HG03342 (cell line): Measurements from ENCODE around the gene SMIM14.
"Not testable (repeated sequence)": the region's sequence is repeated elsewhere in the genome, so short reads cannot be mapped to it uniquely, and the experiment has no call there.

ENCODE experiments used
- ATAC-seq: cut with Tn5 transposase; IDR thresholded peaks from one replicate; pipeline ENCODE4 v1.9.1; 2021; ENCODE audit warnings: mild to moderate bottlenecking, moderate library complexity; ENCODE audit not compliant: unreplicated experiment

SMIM14 gene

GRCh38 chr4:39608451-39608850, 30.2 kb downstream of the SMIM14 start:
- ATAC-seq: no peak

GRCh38 chr4:39606747-39607146, 31.9 kb downstream of the SMIM14 start:
- ATAC-seq: no peak

GRCh38 chr4:39597695-39598381, 40.8 kb downstream of the SMIM14 start:
- no peak for ATAC-seq

- no peak for ATAC-seq
Measured at GRCh38 chr4:39596971-39597370, 41.7 kb downstream of the SMIM14 start.

- no peak for ATAC-seq
Measured at GRCh38 chr4:39591290-39591689, 47.4 kb downstream of the SMIM14 start.

- no peak for ATAC-seq
Measured at GRCh38 chr4:39587881-39588280, 50.8 kb downstream of the SMIM14 start.

- ATAC-seq: no peak
Measured at GRCh38 chr4:39574946-39575345, 63.7 kb downstream of the SMIM14 start.

- ATAC-seq: no peak
Measured at GRCh38 chr4:39571504-39571903, 67.2 kb downstream of the SMIM14 start.

- no peak for ATAC-seq
Measured at GRCh38 chr4:39571054-39571453, 67.6 kb downstream of the SMIM14 start.

- no peak for ATAC-seq
Measured at GRCh38 chr4:39569209-39569608, 69.5 kb downstream of the SMIM14 start.

- no peak for ATAC-seq
Measured at GRCh38 chr4:39568805-39569204, 69.9 kb downstream of the SMIM14 start.

- ATAC-seq: no peak
Measured at GRCh38 chr4:39565878-39566600, 72.6 kb downstream of the SMIM14 start.

- no peak for ATAC-seq
Measured at GRCh38 chr4:39563346-39563847, 75.3 kb downstream of the SMIM14 start.

GRCh38 chr4:39562792-39563191, 75.9 kb downstream of the SMIM14 start:
- ATAC-seq: no peak

GRCh38 chr4:39559626-39560025, 79.0 kb downstream of the SMIM14 start:
- no peak for ATAC-seq

- no peak for ATAC-seq
Measured at GRCh38 chr4:39555472-39555871, 83.2 kb downstream of the SMIM14 start.

- no peak for ATAC-seq
Measured at GRCh38 chr4:39548425-39549067, 90.1 kb downstream of the SMIM14 start.

- ATAC-seq: no peak
Measured at GRCh38 chr4:39544580-39545315, 93.9 kb downstream of the SMIM14 start.

- not testable (repeated sequence) for ATAC-seq
Measured at GRCh38 chr4:39544080-39544479, 94.6 kb downstream of the SMIM14 start.

- ATAC-seq: no peak
Measured at GRCh38 chr4:39543034-39543433, 95.6 kb downstream of the SMIM14 start.

GRCh38 chr4:39542611-39543012, 96.1 kb downstream of the SMIM14 start:
- no peak for ATAC-seq
